Stimulated activated CD4-positive, alpha-beta T cell treated with anti-CD3 and anti-CD28 coated beads, Interleukin-2, amount 100 ng/mL, for 48 hours (primary cell): ENCODE measurements around the gene BRD3.

ENCODE experiments used
- DNase-seq, 2 donors: peaks; one replicate each; pipeline ENCODE4 v3.0.0-alpha.2; 2020

BRD3 gene

DNA sequence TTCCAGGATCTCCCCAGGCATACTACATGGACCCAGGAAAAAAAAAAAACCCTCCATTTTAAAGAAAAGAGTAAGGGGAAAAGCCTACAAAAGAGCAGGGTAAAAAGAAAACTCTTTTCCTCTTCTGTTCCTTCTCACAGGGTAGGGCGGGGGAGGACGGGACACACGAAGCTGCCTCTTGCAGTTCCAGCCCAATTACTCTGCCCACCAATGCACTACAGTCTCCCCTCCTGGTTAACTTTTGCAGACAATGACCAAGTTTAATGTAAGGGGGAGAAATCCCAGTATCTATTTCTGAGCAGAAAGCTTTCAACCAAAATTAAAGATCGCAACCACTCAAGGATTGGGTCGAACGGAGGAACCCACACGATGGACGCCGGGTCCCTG, 1.3 kb downstream of the BRD3 start:
- no peak for DNase-seq

GRCh38 chr9:134065612-134066419, 2.0 kb downstream of the BRD3 start:
- DNase-seq, result peak; percentile 44 to 59

GRCh38 chr9:134064711-134065110, 3.1 kb downstream of the BRD3 start:
- no peak for DNase-seq

DNA sequence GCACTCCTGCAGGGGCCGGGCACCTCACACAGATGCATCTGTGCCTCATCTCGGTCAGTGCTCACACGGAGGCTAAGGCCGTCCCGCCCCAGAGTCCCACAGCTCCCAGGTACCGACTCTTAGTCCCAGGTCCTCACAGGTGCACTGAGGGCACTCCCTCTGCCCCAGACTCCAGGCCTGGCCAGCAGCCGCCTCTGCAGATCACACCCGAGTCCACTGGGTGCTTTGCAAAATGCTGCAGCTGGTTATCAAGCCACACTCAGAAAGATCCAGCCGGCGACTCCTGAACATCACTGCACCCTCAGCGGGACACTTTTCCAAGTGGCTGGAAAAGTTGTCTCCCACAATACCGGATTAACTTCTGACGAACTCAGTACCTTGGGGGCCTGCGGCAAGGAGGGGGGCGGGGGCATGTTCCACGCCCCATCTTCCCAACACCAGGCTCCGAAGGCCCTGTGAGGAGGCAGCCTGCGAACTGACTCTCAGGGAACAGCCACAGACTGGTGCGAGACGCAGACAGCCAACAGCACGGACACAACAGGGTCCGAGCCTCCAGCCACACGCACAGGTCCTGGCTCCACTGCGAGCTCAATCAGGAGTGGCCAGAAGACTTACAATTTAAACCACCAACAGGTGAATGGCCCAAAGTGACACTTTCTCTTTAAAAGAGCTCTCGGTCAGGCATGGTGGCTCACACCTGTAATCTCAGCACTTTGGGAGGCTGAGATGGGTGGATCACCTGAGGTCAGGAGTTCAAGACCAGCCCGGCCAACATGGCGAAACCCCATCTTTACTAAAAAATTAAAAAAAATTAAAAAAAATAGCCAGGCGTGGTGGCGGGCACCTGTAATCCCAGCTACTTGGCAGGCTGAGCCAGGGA, 4.0 kb downstream of the BRD3 start:
- DNase-seq, result no peak

GRCh38 chr9:134063088-134063570, 4.7 kb downstream of the BRD3 start:
- no peak for DNase-seq

DNA sequence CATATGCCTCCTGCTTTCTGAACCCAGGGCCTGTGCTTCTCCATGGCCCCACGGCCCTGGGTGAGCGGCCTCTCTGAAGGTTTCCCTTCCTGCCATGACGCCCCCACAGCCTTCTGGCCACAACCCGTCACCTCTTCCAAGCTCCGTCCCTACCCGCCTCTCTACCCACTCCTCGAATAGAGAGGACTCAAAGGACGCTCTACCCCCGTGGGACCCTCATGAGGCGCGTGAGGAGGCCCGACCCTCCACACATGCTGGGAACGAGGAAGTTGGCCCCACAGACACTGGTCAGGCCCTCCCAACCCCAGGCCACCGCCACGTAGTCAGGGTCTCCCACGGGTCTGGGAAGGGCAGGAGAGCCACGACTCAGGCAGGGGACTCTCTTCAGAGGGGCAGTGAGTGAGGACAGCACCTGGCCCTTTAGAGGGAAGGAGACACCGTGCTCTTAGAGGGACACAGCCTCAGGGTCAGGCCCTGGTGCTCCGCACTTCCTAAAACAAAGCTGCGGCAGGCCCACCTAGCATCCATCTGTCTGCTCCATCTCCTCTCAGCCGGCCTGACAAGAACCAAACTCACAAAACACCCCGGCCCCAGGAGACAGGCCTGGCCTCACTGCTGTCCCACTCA, 5.3 kb downstream of the BRD3 start:
- no peak for DNase-seq

DNA sequence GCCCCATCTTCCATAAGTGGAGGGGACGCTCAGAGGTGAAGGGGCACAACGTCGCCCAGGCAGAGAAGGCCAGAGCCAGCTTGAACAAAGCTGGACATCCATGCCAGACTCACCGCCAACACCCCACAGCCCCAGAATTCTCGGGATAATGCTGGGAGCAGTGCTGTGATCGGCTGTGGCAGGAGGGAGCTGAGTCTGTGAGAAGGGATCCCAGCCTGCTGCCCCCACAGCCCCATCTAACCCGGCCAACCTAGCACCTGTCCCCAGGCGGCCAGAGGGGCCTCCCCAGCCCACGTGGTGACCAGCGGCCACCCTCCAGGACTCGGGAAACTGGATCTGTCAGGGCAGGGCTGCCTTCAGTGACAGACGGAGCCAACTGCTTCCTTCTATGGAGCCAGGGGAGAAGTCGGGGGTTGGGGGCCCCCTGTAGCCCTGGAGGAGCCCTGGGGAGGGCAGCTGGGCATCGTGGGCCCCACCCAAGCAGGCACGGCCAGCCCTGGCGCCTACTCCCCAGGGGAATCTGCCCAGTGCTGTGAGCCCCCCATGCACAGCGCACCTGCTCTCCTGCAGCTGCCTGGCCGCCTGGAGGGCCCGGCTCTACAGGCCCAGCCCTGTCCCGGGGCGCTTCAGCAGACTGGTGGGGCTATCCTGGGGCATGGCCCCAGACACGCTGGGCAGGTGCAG, 6.0 kb downstream of the BRD3 start:
- DNase-seq, result no peak

GRCh38 chr9:134061019-134061687, 6.7 kb downstream of the BRD3 start:
- DNase-seq, result no peak

GRCh38 chr9:134060546-134060945, 7.3 kb downstream of the BRD3 start:
- DNase-seq, result no peak

GRCh38 chr9:134059661-134060395, 8.0 kb downstream of the BRD3 start:
- DNase-seq, result no peak

GRCh38 chr9:134059188-134059641, 8.6 kb downstream of the BRD3 start:
- DNase-seq, result no peak

DNA sequence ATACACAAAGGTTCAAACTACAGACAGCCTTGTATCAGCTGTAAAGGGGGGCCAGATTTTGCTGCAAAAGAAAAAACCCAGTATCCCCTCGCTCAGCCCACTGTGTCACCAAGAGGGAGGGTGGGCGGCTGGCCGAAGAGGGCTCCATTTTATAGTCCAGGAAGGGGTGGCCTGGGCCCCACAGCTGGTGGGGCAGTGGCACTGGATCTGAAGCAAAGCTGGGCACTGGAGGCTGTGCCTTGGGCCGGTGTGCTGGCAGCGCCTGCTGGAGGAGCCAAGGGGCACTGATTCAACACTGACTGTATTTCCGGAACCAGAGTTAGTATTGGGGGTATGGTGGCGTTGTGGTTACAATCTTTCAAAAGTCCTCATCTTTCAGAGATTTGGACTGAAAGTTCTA, 9.1 kb downstream of the BRD3 start:
- DNase-seq, result no peak

GRCh38 chr9:134057751-134058701, 9.8 kb downstream of the BRD3 start:
- no peak for DNase-seq

GRCh38 chr9:134057307-134057657, 10.5 kb downstream of the BRD3 start:
- no peak for DNase-seq

DNA sequence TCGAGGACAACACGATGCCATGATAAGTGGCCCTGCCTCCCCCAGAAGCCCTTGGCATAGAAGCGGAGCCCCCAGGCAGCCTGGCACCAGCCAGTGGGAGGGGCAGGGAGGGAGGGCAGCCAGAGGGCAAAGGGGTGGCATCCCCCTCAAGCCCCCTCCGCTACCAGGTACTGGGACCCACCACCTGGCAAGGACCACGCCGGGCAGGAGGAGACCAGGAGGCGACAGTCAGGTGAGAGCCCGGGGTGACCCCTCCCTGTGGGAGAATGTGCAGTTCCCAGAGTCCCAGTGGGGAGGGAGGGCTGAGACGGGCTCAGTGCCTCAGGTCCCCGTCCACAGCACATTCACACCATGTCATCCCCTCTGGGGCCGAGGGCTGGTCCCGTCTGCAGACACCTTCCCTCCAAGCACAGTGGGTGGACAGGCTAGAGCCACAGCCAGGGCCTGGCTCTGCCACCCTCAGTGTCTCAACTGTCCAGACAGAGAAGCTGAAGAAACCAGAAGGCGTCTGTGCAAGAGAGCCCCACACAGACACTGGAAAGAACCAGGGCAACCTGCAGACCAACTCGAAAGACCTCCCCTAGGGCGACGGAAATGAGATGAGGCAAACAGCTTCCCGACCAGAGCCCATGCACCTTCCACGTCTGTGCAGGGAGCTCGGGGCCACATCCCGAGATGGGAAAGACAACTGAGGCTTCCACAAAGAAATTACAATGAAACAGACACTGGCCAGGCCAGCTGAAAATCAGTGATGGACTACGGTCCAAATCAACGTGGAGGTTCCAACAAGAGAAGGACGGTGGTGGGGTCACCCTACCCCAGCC, 11.1 kb downstream of the BRD3 start:
- no peak for DNase-seq

DNA sequence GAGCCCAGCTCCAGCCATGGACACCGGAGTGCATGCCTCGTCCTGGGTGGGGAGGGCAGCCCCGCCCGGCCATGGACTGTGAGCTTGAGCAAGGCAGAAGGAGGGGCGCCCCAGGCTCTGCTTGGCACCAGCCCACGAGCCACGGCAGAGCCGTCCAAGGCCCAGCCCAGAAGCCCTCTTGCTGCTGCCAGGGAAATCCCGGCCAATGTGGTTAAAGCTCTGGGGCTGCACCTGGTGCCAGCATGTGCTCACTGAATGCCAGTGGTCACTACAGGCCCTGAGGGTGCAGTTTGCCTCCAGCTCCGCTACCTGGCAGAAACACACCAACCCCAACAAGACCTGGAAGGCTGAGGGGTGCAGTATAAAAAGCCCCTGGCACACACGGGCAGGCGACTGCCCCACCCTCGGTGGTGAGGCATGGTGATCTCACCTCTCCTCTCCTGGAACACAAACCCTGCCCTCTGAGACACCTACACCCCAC, 11.8 kb downstream of the BRD3 start:
- DNase-seq, result no peak

GRCh38 chr9:134054891-134055811, 12.7 kb downstream of the BRD3 start:
- no peak for DNase-seq
